Kidney (tissue), 14 donors: ENCODE data around the gene UTP25. TPM values are rescaled to one million over a fixed set of nuclear protein-coding genes. Genes with fewer than 3 reads are reported as not detected.

Source experiments
- DNase-seq, 5 donors: peaks; one replicate each; pipeline ENCODE4 v3.0.0-alpha.2; 2013 to 2020
- FAIRE-seq: peaks from 2 replicates; lab custom pipeline; 2012; peaks lifted over from hg19 to GRCh38; lab: Jason Lieb, UNC
- H3K27ac ChIP-seq, 2 donors: one replicate each; pipeline ENCODE4 v1.7.0; 2013; ENCODE audit warnings: low read depth in 2 of 2, low read length in 2 of 2, inconsistent platforms in 1 of 2
- H3K27me3 ChIP-seq: one replicate; pipeline ENCODE4 v1.7.1; 2013; ENCODE audit warnings: low read length, inconsistent platforms; ENCODE audit not compliant: control insufficient read depth, insufficient read depth
- H3K36me3 ChIP-seq, 3 donors: one replicate each; pipeline versions ENCODE4 v1.7.0 to v1.7.1; 2013; ENCODE audit warnings: low read length in 3 of 3, control low read depth in 1 of 3, inconsistent platforms in 1 of 3; ENCODE audit not compliant: insufficient read depth in 3 of 3, control insufficient read depth in 2 of 3
- H3K4me1 ChIP-seq, 3 donors: one replicate each; pipeline versions ENCODE4 v1.7.0 to v1.7.1; 2013; ENCODE audit warnings: low read length in 3 of 3, inconsistent platforms in 1 of 3, low read depth in 1 of 3; ENCODE audit not compliant: control insufficient read depth in 2 of 3, insufficient read depth in 2 of 3
- H3K4me3 ChIP-seq, 3 donors: one replicate each; pipeline versions ENCODE4 v1.7.0 to v1.8.1; 2013; ENCODE audit warnings: low read length in 3 of 3, control low read depth in 1 of 3, inconsistent platforms in 1 of 3
- H3K9ac ChIP-seq, 3 donors: one replicate each; pipeline versions ENCODE4 v1.7.0 to v1.7.1; 2013; ENCODE audit warnings: low read length in 3 of 3, control low read depth in 1 of 3, inconsistent platforms in 1 of 3
- H3K9me3 ChIP-seq, 3 donors: one replicate each; pipeline versions ENCODE4 v1.7.0 to v1.7.1; 2013; ENCODE audit warnings: low read length in 3 of 3, control low read depth in 1 of 3, inconsistent platforms in 1 of 3; ENCODE audit not compliant: control insufficient read depth in 2 of 3, insufficient read depth in 1 of 3
- CTCF ChIP-seq: IDR thresholded peaks from 3 replicates; pipeline ENCODE4 v1.5.1; 2012; ENCODE audit warnings: mild to moderate bottlenecking, moderate library complexity, borderline replicate concordance; ENCODE audit not compliant: insufficient read depth; ENCODE audit errors: extremely low read depth
- intact Hi-C: fragments of 100-400 bp; cut with DNase I; formaldehyde crosslinking; loops from one replicate; pipeline ENCODE4 v1.11.1; 2022
- polyA plus RNA-seq: library from polyadenylated mRNA; stranded (reverse); fragments of 350-450 nt; fragmentation: Illumina TruSeq; extraction: RNeasy Lipid Tissue Mini Kit (QIAGEN cat#74804); gene quantifications from one replicate; pipeline ENCODE4 v1.2.3, GENCODE V29; 2014; ENCODE audit warnings: low read depth, low replicate concordance; ENCODE audit not compliant: insufficient read depth
- total RNA-seq: library from RNA; stranded (reverse); fragmentation: NEBNext Ultra II Directional; extraction: Animal tissue kit (Norgen Biotek cat#: 25700); gene quantifications from one replicate; pipeline ENCODE4 v1.2.1, GENCODE V29; 2021
- donor health status: control.
- donor health status: control.
- donor health status: control.
- donor health status: control.
- donor health status: control.
- donor health status: DM: yes; HTN: yes; CAD: no.
- donor health status: Normal renal cell carcinoma (clear cell type).

The UTP25 gene
- total and polyA plus RNA-seq, 2 donors from 2014 or later: 2.0 to 8.9 TPM

GRCh38 chr1:209813902-209814301 lies 13.9 kb upstream of the UTP25 start:
- intact Hi-C loops: no loop called here

GRCh38 chr1:209815490-209815889 lies 12.3 kb upstream of the UTP25 start:
- Histone ChIP-seq H3K4me1 (no peaks in the 10 kb centered on the region), H3K27me3 (no peaks in the 10 kb centered on the region), H3K4me3 (no peak overlapping the region), H3K27ac (no peak overlapping the region), H3K36me3 (no peaks in the 10 kb centered on the region), H3K9ac (no peak overlapping the region), H3K9me3 (no peaks in the 10 kb centered on the region)
- DNase-seq (no peak), FAIRE-seq (no peak)
- no peak for TF ChIP-seq CTCF
- intact Hi-C loops: no loop called here

More at GRCh38 chr1:209813902-209814301, 13.9 kb upstream of the UTP25 start:
- Histone ChIP-seq H3K27me3 (no peaks in the 10 kb centered on the region), H3K27ac (no peak overlapping the region), H3K9me3 (no peaks in the 10 kb centered on the region), H3K4me1 (no peaks in the 10 kb centered on the region), H3K36me3 (no peaks in the 10 kb centered on the region), H3K4me3 (no peak overlapping the region), H3K9ac (no peak overlapping the region)
- no peak for TF ChIP-seq CTCF
- DNase-seq (no peak), FAIRE-seq (no peak)

- TF ChIP-seq CTCF: no peak
- H3K4me1 ChIP-seq: no peaks in the 10 kb centered on the region
- H3K9me3 ChIP-seq: no peaks in the 10 kb centered on the region
- H3K4me3 ChIP-seq: no peak overlapping the region
- no peaks in the 10 kb centered on the region for H3K27me3 ChIP-seq
- no peak overlapping the region for H3K27ac ChIP-seq
- no peaks in the 10 kb centered on the region for H3K36me3 ChIP-seq
- no peak for FAIRE-seq
- no peak overlapping the region for H3K9ac ChIP-seq
- no peak for DNase-seq
- intact Hi-C loops: no loop called here
Measured at GRCh38 chr1:209815931-209816341, 11.8 kb upstream of the UTP25 start.

- H3K27ac ChIP-seq: no peak overlapping the region
- H3K27me3 ChIP-seq: no peaks in the 10 kb centered on the region
- H3K9me3 ChIP-seq: no peaks in the 10 kb centered on the region
- FAIRE-seq (no peak), DNase-seq (no peak)
- intact Hi-C loops: no loop called here
- H3K9ac ChIP-seq: no peak overlapping the region
- no peaks in the 10 kb centered on the region for H3K36me3 ChIP-seq
- no peak for TF ChIP-seq CTCF
- no peaks in the 10 kb centered on the region for H3K4me1 ChIP-seq
- no peak overlapping the region for H3K4me3 ChIP-seq
Measured at GRCh38 chr1:209816923-209817322, 10.8 kb upstream of the UTP25 start.
